IPS DF 4.7 (cell line): ENCODE data around the gene SLITRK3.

Source experiments
- DNase-seq: peaks from one replicate; pipeline ENCODE4 v3.0.0-alpha.2; 2013; ENCODE audit warnings: low spot score; ENCODE audit errors: extremely low read depth

The SLITRK3 gene

GRCh38 chr3:165195640-165196576 is at the start of gene SLITRK3:
TSS of gene SLITRK3 (minus strand) at chr3:165196384. CDS start at chr3:165190830, 5,554 bp downstream.
- no peak for DNase-seq

- no peak for DNase-seq
These were observed 47.4 kb upstream of the SLITRK3 start for GRCh38 chr3:165243597-165243996.

GRCh38 chr3:165233501-165234195 is 37.5 kb upstream of the SLITRK3 start:
- DNase-seq = no peak

GRCh38 chr3:165225604-165226003 is 29.4 kb upstream of the SLITRK3 start:
- no peak for DNase-seq

GRCh38 chr3:165217739-165218138 is 21.6 kb upstream of the SLITRK3 start:
- DNase-seq = no peak

GRCh38 chr3:165212580-165212979 is 16.4 kb upstream of the SLITRK3 start:
- DNase-seq = no peak

- DNase-seq = no peak
These were observed 15.5 kb upstream of the SLITRK3 start for GRCh38 chr3:165211721-165212120.

GRCh38 chr3:165210727-165211126 is 14.5 kb upstream of the SLITRK3 start:
- no peak for DNase-seq

- DNase-seq = no peak
These were observed 13.9 kb upstream of the SLITRK3 start for GRCh38 chr3:165210132-165210531.

GRCh38 chr3:165206454-165207266 is 10.5 kb upstream of the SLITRK3 start:
- DNase-seq = no peak

- DNase-seq = no peak
These were observed 8.3 kb upstream of the SLITRK3 start for GRCh38 chr3:165204445-165204844.

- no peak for DNase-seq
These were observed 6.8 kb upstream of the SLITRK3 start for GRCh38 chr3:165202995-165203394.

GRCh38 chr3:165201964-165202363 is 5.8 kb upstream of the SLITRK3 start:
- DNase-seq = no peak

- no peak for DNase-seq
These were observed 1.3 kb upstream of the SLITRK3 start for GRCh38 chr3:165197481-165197800.

- DNase-seq = no peak
These were observed 645 bp upstream of the SLITRK3 start for GRCh38 chr3:165196577-165197480.

- DNase-seq = no peak
These were observed 944 bp downstream of the SLITRK3 start for GRCh38 chr3:165195241-165195639.

GRCh38 chr3:165194511-165195240 is 1.5 kb downstream of the SLITRK3 start:
- DNase-seq = no peak

- DNase-seq = no peak
These were observed 2.6 kb downstream of the SLITRK3 start for GRCh38 chr3:165193366-165194254.

GRCh38 chr3:165192610-165193192 is 3.5 kb downstream of the SLITRK3 start:
- DNase-seq = no peak
